WTC11 (cell line): ENCODE measurements around the gene CD93. TPM values are rescaled to one million over a fixed set of nuclear protein-coding genes. Genes with fewer than 3 reads are reported as not detected.
A peak's percentile ranks its signal among the peaks of the same experiment; 100 is the strongest.

Experiments used
- ATAC-seq: fragments of 200-7000 bp; cut with Tn5 transposase; 2 replicates; pipeline ENCODE4 v1.10.0; 2021; ENCODE audit warnings: mild to moderate bottlenecking, moderate library complexity
- CTCF ChIA-PET: fragments of 300-600 bp; sonication (Branson Sonifier 250); formaldehyde crosslinking; loops from one replicate; lab custom pipeline; 2021; ENCODE audit warnings: antibody characterized with exemption; lab: Charles Lee
- POLR2A ChIA-PET: fragments of 350-600 bp; sonication (Branson Sonifier 250); formaldehyde crosslinking; loops from one replicate; lab custom pipeline; 2021; ENCODE audit warnings: antibody characterized with exemption; lab: Charles Lee
- DNase-seq: peaks from one replicate; pipeline ENCODE4 v3.0.0; 2021; ENCODE audit warnings: low spot score
- H3K27ac Mint-ChIP-seq: 2 replicates; pipeline ENCODE4 v1.8.0; 2021; ENCODE audit warnings: mixed read lengths
- H3K27me3 Mint-ChIP-seq: 2 replicates; pipeline ENCODE4 v1.8.0; 2021; ENCODE audit warnings: low read depth, mild to moderate bottlenecking, moderate library complexity, mixed read lengths
- H3K36me3 Mint-ChIP-seq: 2 replicates; pipeline ENCODE4 v1.8.0; 2021; ENCODE audit warnings: mixed read lengths
- H3K4me1 Mint-ChIP-seq: 2 replicates; pipeline ENCODE4 v1.8.0; 2022; ENCODE audit warnings: mixed read lengths
- H3K4me3 Mint-ChIP-seq: 2 replicates; pipeline ENCODE4 v1.8.0; 2021; ENCODE audit warnings: mild to moderate bottlenecking, moderate library complexity, mixed read lengths
- H3K9me3 Mint-ChIP-seq: 2 replicates; pipeline ENCODE4 v1.8.0; 2021; ENCODE audit warnings: mixed read lengths
- ATF1 ChIP-seq: sonication (generic); formaldehyde crosslinking; IDR thresholded peaks from 2 replicates; pipeline ENCODE4 v1.8.1; 2023; ENCODE audit warnings: mild to moderate bottlenecking, moderate library complexity, missing genetic modification reagents
- ATF6 ChIP-seq: sonication (generic); formaldehyde crosslinking; IDR thresholded peaks from 2 replicates; pipeline ENCODE4 v1.8.1; 2023; ENCODE audit warnings: mild to moderate bottlenecking, missing genetic modification reagents
- FOXP4 ChIP-seq: sonication (generic); formaldehyde crosslinking; IDR thresholded peaks from 2 replicates; pipeline ENCODE4 v1.8.0; 2022; ENCODE audit warnings: mild to moderate bottlenecking, missing genetic modification reagents
- GABPB1 ChIP-seq: sonication (generic); formaldehyde crosslinking; IDR thresholded peaks from 2 replicates; pipeline ENCODE4 v1.8.1; 2023; ENCODE audit warnings: mild to moderate bottlenecking, missing genetic modification reagents
- HMGA2 ChIP-seq: fragments of 250-450 bp; sonication (Bioruptor Pico); IDR thresholded peaks from 2 replicates; pipeline ENCODE4 v1.4.0; 2021; ENCODE audit warnings: mild to moderate bottlenecking, moderate library complexity
- IRF2 ChIP-seq: sonication (generic); formaldehyde crosslinking; IDR thresholded peaks from 2 replicates; pipeline ENCODE4 v1.8.0; 2022; ENCODE audit warnings: low read depth, missing genetic modification reagents, borderline replicate concordance
- KAT7 ChIP-seq: sonication (generic); formaldehyde crosslinking; IDR thresholded peaks from 2 replicates; pipeline ENCODE4 v1.8.1; 2023; ENCODE audit warnings: missing genetic modification reagents, mild to moderate bottlenecking, borderline replicate concordance
- MYBL2 ChIP-seq: sonication (generic); formaldehyde crosslinking; IDR thresholded peaks from 2 replicates; pipeline ENCODE4 v1.8.1; 2023; ENCODE audit warnings: mild to moderate bottlenecking, moderate library complexity, missing genetic modification reagents
- NR1H2 ChIP-seq: sonication (generic); formaldehyde crosslinking; IDR thresholded peaks from 2 replicates; pipeline ENCODE4 v1.9.0; 2021; ENCODE audit warnings: mild to moderate bottlenecking, moderate library complexity, missing genetic modification reagents
- NR3C1 ChIP-seq: sonication (generic); formaldehyde crosslinking; conservative IDR thresholded peaks from 2 replicates; pipeline ENCODE4 v1.8.1; 2023; ENCODE audit warnings: low read depth, mild to moderate bottlenecking, missing genetic modification reagents
- PREB ChIP-seq: sonication (generic); formaldehyde crosslinking; IDR thresholded peaks from 2 replicates; pipeline ENCODE4 v1.8.1; 2022; ENCODE audit warnings: mild to moderate bottlenecking, missing genetic modification reagents, moderate library complexity, borderline replicate concordance
- RORB ChIP-seq: fragments of 250-450 bp; sonication (Bioruptor Pico); IDR thresholded peaks from 2 replicates; pipeline ENCODE4 v1.9.0; 2021; ENCODE audit warnings: mild to moderate bottlenecking
- SOX15 ChIP-seq: fragments of 250-450 bp; sonication (Bioruptor Pico); IDR thresholded peaks from 2 replicates; pipeline ENCODE4 v1.9.0; 2021; ENCODE audit warnings: mild to moderate bottlenecking
- ZBTB43 ChIP-seq: sonication (generic); formaldehyde crosslinking; IDR thresholded peaks from 2 replicates; pipeline ENCODE4 v1.8.1; 2023; ENCODE audit warnings: mild to moderate bottlenecking, missing genetic modification reagents
- ZNF281 ChIP-seq: sonication (generic); formaldehyde crosslinking; IDR thresholded peaks from 2 replicates; pipeline ENCODE4 v1.8.0; 2023; ENCODE audit warnings: mild to moderate bottlenecking, missing genetic modification reagents
- total RNA-seq: library from RNA; stranded (reverse); gene quantifications from 3 replicates; pipeline ENCODE4 v1.2.3, GENCODE V29; 2021

The CD93 gene
- total RNA-seq, 1 experiment from 2014 or later: 0.09 TPM

GRCh38 chr20:23034721-23035671 lies 51.1 kb downstream of the CD93 start, which contains the start of gene SSTR4 (continued):
- TF ChIP-seq FOXP4 (CRISPR knock-in tag): peak; percentile 46; the same call in 1 of the 2 replicates

GRCh38 chr20:23033918-23034317 lies 52.2 kb downstream of the CD93 start:
- H3K27ac Mint-ChIP-seq: no peak overlapping the region
- no peaks in the 10 kb centered on the region for H3K36me3 Mint-ChIP-seq
- peaks cover 64% of the 10 kb centered on the region for H3K27me3 Mint-ChIP-seq
- no peak for ATAC-seq
- H3K9me3 Mint-ChIP-seq: no peaks in the 10 kb centered on the region
- peaks cover 7% of the 10 kb centered on the region for H3K4me1 Mint-ChIP-seq
- POLR2A ChIA-PET: interaction anchor here (0.5 kb wide), 1 partner anchor 206 kb away, joined by 3 read pairs; no protein-coding TSS in a partner anchor
- DNase-seq: no peak
- TF ChIP-seq GABPB1 (CRISPR knock-in tag): no peak
- TF ChIP-seq, all 79 proteins: peak for 0
- no peak overlapping the region for H3K4me3 Mint-ChIP-seq
- CTCF ChIA-PET: interaction anchor here (1.3 to 2.9 kb wide), 3 partner anchors 16 to 201 kb away, joined by 4 to 25 read pairs (median 4); partner anchors contain the start of gene THBD

- ChIA-PET POLR2A (no interaction called here), CTCF (interaction anchor here (1.1 to 1.5 kb wide), 2 partner anchors 18 to 58 kb away, joined by 3 to 4 read pairs; no protein-coding TSS in a partner anchor)
- no peak for DNase-seq
- Mint-ChIP-seq H3K27ac (no peak overlapping the region), H3K9me3 (no peaks in the 10 kb centered on the region), H3K27me3 (peaks cover 52% of the 10 kb centered on the region), H3K4me3 (no peak overlapping the region), H3K36me3 (no peaks in the 10 kb centered on the region), H3K4me1 (peaks cover 7% of the 10 kb centered on the region)
- TF ChIP-seq RORB (CRISPR knock-in tag): no peak
- no peak for TF ChIP-seq SOX15 (CRISPR knock-in tag)
- no peak for TF ChIP-seq ATF1 (CRISPR knock-in tag)
- TF ChIP-seq NR1H2 (CRISPR knock-in tag): no peak
- no peak for TF ChIP-seq ATF6
- no peak for TF ChIP-seq NR3C1 (CRISPR knock-in tag)
- ATAC-seq: no peak
Measured at GRCh38 chr20:23032750-23033078, 53.4 kb downstream of the CD93 start.

GRCh38 chr20:23032056-23032749 lies 53.9 kb downstream of the CD93 start:
- Mint-ChIP-seq H3K27ac (no peak overlapping the region), H3K27me3 (peaks cover 47% of the 10 kb centered on the region)
- CTCF ChIA-PET: interaction anchor here (1.1 to 1.5 kb wide), 2 partner anchors 19 to 57 kb away, joined by 3 to 4 read pairs; no protein-coding TSS in a partner anchor
- no peak for TF ChIP-seq HMGA2 (CRISPR knock-in tag)
- TF ChIP-seq ZBTB43 (CRISPR knock-in tag): no peak
- TF ChIP-seq MYBL2 (CRISPR knock-in tag): no peak
- TF ChIP-seq IRF2 (CRISPR knock-in tag): no peak
- TF ChIP-seq PREB: no peak
- TF ChIP-seq FOXP4 (CRISPR knock-in tag): no peak
- no peak for TF ChIP-seq KAT7 (CRISPR knock-in tag)
- no peak for TF ChIP-seq ZNF281

More at GRCh38 chr20:23032056-23032749, 53.9 kb downstream of the CD93 start:
- Mint-ChIP-seq H3K4me3 (no peak overlapping the region), H3K4me1 (peaks cover 6% of the 10 kb centered on the region), H3K36me3 (no peaks in the 10 kb centered on the region), H3K9me3 (no peaks in the 10 kb centered on the region)
- no peak for DNase-seq
- POLR2A ChIA-PET: no interaction called here
- no peak for ATAC-seq
